HG02588 (cell line): ENCODE measurements around the gene IGFALS.

Source experiments
- ATAC-seq: cut with Tn5 transposase; IDR thresholded peaks from one replicate; pipeline ENCODE4 v1.9.1; 2021; ENCODE audit warnings: mild to moderate bottlenecking, moderate library complexity; ENCODE audit not compliant: unreplicated experiment

Gene IGFALS

GRCh38 chr16:1793578-1794220 lies at the start of gene IGFALS:
IGFALS (minus strand) TSS chr16:1793705; CDS start chr16:1793652, 53 bp downstream.
- ATAC-seq = no peak

GRCh38 chr16:1839554-1839953 lies 46.0 kb upstream of the IGFALS start:
- no peak for ATAC-seq

- no peak for ATAC-seq
Measured at GRCh38 chr16:1834096-1834495, 40.6 kb upstream of the IGFALS start.

GRCh38 chr16:1832838-1833454 lies 39.4 kb upstream of the IGFALS start:
- ATAC-seq = no peak

GRCh38 chr16:1831186-1832075 lies 37.9 kb upstream of the IGFALS start:
- ATAC-seq = no peak

- no peak for ATAC-seq
Measured at GRCh38 chr16:1830213-1830612, 36.7 kb upstream of the IGFALS start.

- ATAC-seq = no peak
Measured at GRCh38 chr16:1828645-1829410, 35.3 kb upstream of the IGFALS start.

GRCh38 chr16:1826691-1827573 lies 33.4 kb upstream of the IGFALS start, which contains the start of the genes FAHD1 and HAGH:
FAHD1 (plus strand) TSS chr16:1827206; CDS start chr16:1827239, 33 bp downstream.
HAGH (minus strand) TSS chr16:1826825; CDS start chr16:1826787, 38 bp downstream.
- ATAC-seq = peak; percentile 85

GRCh38 chr16:1825864-1826690 lies 32.6 kb upstream of the IGFALS start:
- ATAC-seq = peak; percentile 42

- no peak for ATAC-seq
Measured at GRCh38 chr16:1825381-1825863, 31.9 kb upstream of the IGFALS start.

GRCh38 chr16:1823821-1824220 lies 30.3 kb upstream of the IGFALS start:
- ATAC-seq = no peak

GRCh38 chr16:1822801-1823200 lies 29.3 kb upstream of the IGFALS start:
- no peak for ATAC-seq

- no peak for ATAC-seq
Measured at GRCh38 chr16:1821861-1822611, 28.5 kb upstream of the IGFALS start.

- no peak for ATAC-seq
Measured at GRCh38 chr16:1820946-1821290, 27.4 kb upstream of the IGFALS start.

- no peak for ATAC-seq
Measured at GRCh38 chr16:1820096-1820945, 26.8 kb upstream of the IGFALS start.

- no peak for ATAC-seq
Measured at GRCh38 chr16:1819611-1820010, 26.1 kb upstream of the IGFALS start.

- ATAC-seq = no peak
Measured at GRCh38 chr16:1818873-1819525, 25.5 kb upstream of the IGFALS start.
